Spinal cord (tissue), 10 donors: Measurements from ENCODE around the gene IGFBP4. TPM values are rescaled to one million over a fixed set of nuclear protein-coding genes. Genes with fewer than 3 reads are reported as not detected.
A peak's percentile ranks its signal among the peaks of the same experiment; 100 is the strongest.
"Not testable (repeated sequence)": the region's sequence is repeated elsewhere in the genome, so short reads cannot be mapped to it uniquely, and the experiment has no call there.

Experiments
- DNase-seq, 6 donors: peaks; one replicate each; pipeline versions ENCODE4 v3.0.0 to v3.0.0-alpha.2; 2013 to 2015; ENCODE audit warnings: low spot score in 6 of 6, low read depth in 4 of 6
- H3K27ac ChIP-seq: one replicate; pipeline ENCODE4 v1.5.1; 2013; ENCODE audit warnings: low read depth, low read length, control low read depth
- H3K27me3 ChIP-seq: one replicate; pipeline ENCODE4 v1.6.1; 2013; ENCODE audit warnings: low read length; ENCODE audit not compliant: control insufficient read depth, insufficient read depth
- H3K36me3 ChIP-seq: one replicate; pipeline ENCODE4 v1.6.1; 2013; ENCODE audit warnings: low read length; ENCODE audit not compliant: control insufficient read depth, insufficient read depth
- H3K4me1 ChIP-seq: one replicate; pipeline ENCODE4 v1.6.1; 2013; ENCODE audit warnings: low read length; ENCODE audit not compliant: control insufficient read depth, insufficient read depth
- H3K4me3 ChIP-seq: one replicate; pipeline ENCODE4 v1.5.1; 2013; ENCODE audit warnings: low read depth, low read length, control low read depth
- H3K9me3 ChIP-seq: one replicate; pipeline ENCODE4 v1.6.1; 2013; ENCODE audit warnings: low read length; ENCODE audit not compliant: control insufficient read depth, insufficient read depth
- WGBS: methylation state at CpG from one replicate; pipeline ENCODE4 v1.1.5; 2013; ENCODE audit warnings: missing lambda C conversion rate; ENCODE audit not compliant: insufficient coverage; 5-methylcytosine and 5-hydroxymethylcytosine counted together
- polyA plus RNA-seq, 2 donors: library from polyadenylated mRNA; unstranded; fragments of 120-200 nt; gene quantifications; one replicate each; pipeline ENCODE4 v1.2.1, GENCODE V29; 2013; ENCODE audit not compliant: insufficient read length in 2 of 2
- total RNA-seq, 2 donors: library from RNA; depleted of rRNA in 1 of 2; stranded (reverse); fragments of 120-200 nt in 1 of 2; fragments of >200 nt in 1 of 2; gene quantifications; one replicate each; pipeline versions ENCODE4 v1.2.3 to v1.2.4, GENCODE V29; 2013 to 2014
- donor health status: healthy.

The IGFBP4 gene
- total and polyA plus RNA-seq, 4 donors: 53.1 to 110 (median 83.0) TPM

GRCh38 chr17:40414312-40414711 lies 28.9 kb upstream of the IGFBP4 start:
- WGBS: no CpG with 5 or more reads among the region's 4 CpGs
- not testable (repeated sequence) for H3K36me3 ChIP-seq, H3K27ac ChIP-seq, H3K4me3 ChIP-seq, H3K27me3 ChIP-seq, H3K9me3 ChIP-seq, DNase-seq
- H3K4me1 ChIP-seq: peaks cover 17% of the 10 kb centered on the region

GRCh38 chr17:40415390-40415789 lies 27.9 kb upstream of the IGFBP4 start:
- no peak overlapping the region for H3K27ac ChIP-seq
- H3K9me3 ChIP-seq: no peaks in the 10 kb centered on the region
- H3K4me3 ChIP-seq: no peak overlapping the region
- WGBS: no CpG with 5 or more reads among the region's 3 CpGs
- no peaks in the 10 kb centered on the region for H3K27me3 ChIP-seq
- peak in 3 of 6 donors; percentile 32 to 79 (median 67) for DNase-seq
- H3K36me3 ChIP-seq: no peaks in the 10 kb centered on the region
- peaks cover 17% of the 10 kb centered on the region for H3K4me1 ChIP-seq

GRCh38 chr17:40416671-40417070 lies 26.6 kb upstream of the IGFBP4 start:
- no CpG with 5 or more reads among the region's 3 CpGs for WGBS
- DNase-seq: no peak
- no peaks in the 10 kb centered on the region for H3K9me3 ChIP-seq
- no peaks in the 10 kb centered on the region for H3K36me3 ChIP-seq
- H3K4me3 ChIP-seq: peak overlapping the region; percentile 72
- no peak overlapping the region for H3K27ac ChIP-seq
- peaks cover 17% of the 10 kb centered on the region for H3K4me1 ChIP-seq
- H3K27me3 ChIP-seq: no peaks in the 10 kb centered on the region

- Histone ChIP-seq H3K4me1 (peaks cover 17% of the 10 kb centered on the region), H3K9me3 (no peaks in the 10 kb centered on the region), H3K27me3 (no peaks in the 10 kb centered on the region), H3K27ac (peak overlapping the region; percentile 40), H3K4me3 (peak overlapping the region; percentile 72), H3K36me3 (no peaks in the 10 kb centered on the region)
- under 1% methylated on average over 21 of the region's 21 CpGs for WGBS
- peak in 2 of 6 donors; percentile 8 to 23 for DNase-seq
Measured at GRCh38 chr17:40417258-40417608, 26.0 kb upstream of the IGFBP4 start.

- H3K27ac ChIP-seq: peak within 1 kb of the TSS; percentile 83
- no peaks in the 10 kb centered on the region for H3K9me3 ChIP-seq
- peak within 1 kb of the TSS; percentile 72 for H3K4me3 ChIP-seq
- DNase-seq: peak; percentile 100
- no peaks in the 10 kb centered on the region for H3K27me3 ChIP-seq
- WGBS: 0% methylated on average over 40 of the region's 49 CpGs
- H3K36me3 ChIP-seq: no peaks in the 10 kb centered on the region
- H3K4me1 ChIP-seq: peaks cover 17% of the 10 kb centered on the region
Measured at GRCh38 chr17:40417609-40418427, 25.4 kb upstream of the IGFBP4 start, which contains the start of gene TOP2A. TOP2A (minus strand) TSS chr17:40417896; CDS start chr17:40417791, 105 bp downstream.

- no peaks in the 10 kb centered on the region for H3K9me3 ChIP-seq
- no peaks in the 10 kb centered on the region for H3K36me3 ChIP-seq
- DNase-seq: no peak
- peak overlapping the region; percentile 62 for H3K4me3 ChIP-seq
- WGBS: 57% methylated on average over 5 of the region's 16 CpGs
- peaks cover 17% of the 10 kb centered on the region for H3K4me1 ChIP-seq
- H3K27ac ChIP-seq: peak overlapping the region; percentile 83
- H3K27me3 ChIP-seq: no peaks in the 10 kb centered on the region
Measured at GRCh38 chr17:40418428-40418706, 24.9 kb upstream of the IGFBP4 start.

GRCh38 chr17:40419559-40420331 lies 23.5 kb upstream of the IGFBP4 start:
- Histone ChIP-seq H3K4me3 (no peak overlapping the region), H3K36me3 (no peaks in the 10 kb centered on the region), H3K27ac (no peak overlapping the region), H3K4me1 (peaks cover 17% of the 10 kb centered on the region), H3K27me3 (no peaks in the 10 kb centered on the region), H3K9me3 (no peaks in the 10 kb centered on the region)
- 57% methylated on average over 9 of the region's 11 CpGs for WGBS
- DNase-seq: no peak

- Histone ChIP-seq H3K4me1 (peaks cover 8% of the 10 kb centered on the region), H3K9me3 (no peaks in the 10 kb centered on the region), H3K27me3 (no peaks in the 10 kb centered on the region), H3K4me3 (no peak overlapping the region), H3K36me3 (no peaks in the 10 kb centered on the region), H3K27ac (no peak overlapping the region)
- DNase-seq: peak in 1 of 6 donors; percentile 35
- 62% methylated on average over 2 of the region's 3 CpGs for WGBS
Measured at GRCh38 chr17:40422990-40423633, 20.1 kb upstream of the IGFBP4 start.

DNA sequence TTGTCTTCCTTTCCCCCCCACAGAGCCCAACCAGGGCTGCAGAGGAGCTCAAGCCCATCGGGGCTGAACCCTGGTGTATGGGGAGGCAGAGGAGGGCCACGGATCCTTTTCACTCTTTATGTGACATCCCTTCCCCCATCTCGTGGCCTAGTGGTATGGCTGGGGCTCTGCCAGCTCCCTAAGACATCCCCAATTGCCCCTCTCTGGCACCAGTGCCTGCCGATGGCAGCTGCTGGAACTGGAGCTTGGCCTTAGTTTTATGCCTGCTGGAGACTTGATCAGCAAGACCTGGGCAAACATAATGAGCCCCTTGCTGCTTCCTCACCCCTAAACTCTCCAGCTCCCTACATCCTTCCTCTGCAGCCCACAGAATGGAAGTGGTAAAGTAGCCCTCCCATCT lies 17.5 kb upstream of the IGFBP4 start:
- Histone ChIP-seq H3K27ac (no peak overlapping the region), H3K27me3 (no peaks in the 10 kb centered on the region), H3K4me1 (no peaks in the 10 kb centered on the region), H3K9me3 (no peaks in the 10 kb centered on the region), H3K4me3 (no peak overlapping the region), H3K36me3 (no peaks in the 10 kb centered on the region)
- 31% methylated on average over 2 of the region's 4 CpGs for WGBS
- no peak for DNase-seq
